PC-3 (cell line): ENCODE data around the gene PAM16. TPM values are rescaled to one million over a fixed set of nuclear protein-coding genes. Genes with fewer than 3 reads are reported as not detected.

ENCODE experiments used
- ATAC-seq: fragments of 200-7000 bp; cut with Tn5 transposase; 2 replicates; pipeline ENCODE4 v1.9.1; 2020; ENCODE audit warnings: mild to moderate bottlenecking, moderate library complexity
- BruUV-seq: library from RNA; stranded (reverse); fragments of 400-500 nt; replicated peaks from 2 replicates; lab custom pipeline; 2021; lab: Mats Ljungman, UMichigan
- CTCF ChIA-PET: fragments of 300-600 bp; sonication (Branson Sonifier 250); formaldehyde crosslinking; loops from one replicate; lab custom pipeline; 2022; ENCODE audit warnings: antibody characterized with exemption; lab: Charles Lee
- POLR2A ChIA-PET: fragments of 300-600 bp; sonication (Branson Sonifier 250); formaldehyde crosslinking; loops from one replicate; lab custom pipeline; 2022; ENCODE audit warnings: antibody characterized with exemption; ENCODE audit not compliant: unreplicated experiment; lab: Charles Lee
- DNase-seq: peaks from one replicate; pipeline ENCODE4 v3.0.0-alpha.2; 2015
- H2AFZ ChIP-seq: fragments of 300-600 bp; sonication (generic); 2 replicates; pipeline ENCODE4 v1.6.0; 2016; ENCODE audit warnings: antibody characterized with exemption, low read length
- H3F3A ChIP-seq: fragments of 300-600 bp; sonication (generic); one replicate; pipeline ENCODE4 v1.6.0; 2017; ENCODE audit warnings: antibody characterized with exemption, low read length, control low read depth, mild to moderate bottlenecking; ENCODE audit not compliant: unreplicated experiment
- H3K27ac ChIP-seq: fragments of 300-600 bp; sonication (generic); 2 replicates; pipeline ENCODE4 v1.5.1; 2016; ENCODE audit warnings: mild to moderate bottlenecking, low read length
- H3K27me3 ChIP-seq: fragments of 300-600 bp; sonication (generic); 2 replicates; pipeline ENCODE4 v1.6.1; 2016; ENCODE audit warnings: low read length, mixed read lengths
- H3K36me3 ChIP-seq: fragments of 300-600 bp; sonication (generic); 2 replicates; pipeline ENCODE4 v1.6.1; 2016; ENCODE audit warnings: low read depth, mixed run types, low read length, mixed read lengths
- H3K4me1 ChIP-seq: fragments of 300-600 bp; sonication (generic); 2 replicates; pipeline ENCODE4 v1.5.1; 2016; ENCODE audit warnings: low read length; ENCODE audit not compliant: insufficient read depth
- H3K4me2 ChIP-seq: fragments of 300-600 bp; sonication (generic); 2 replicates; pipeline ENCODE4 v1.6.0; 2016; ENCODE audit warnings: low read length
- H3K4me3 ChIP-seq: fragments of 300-600 bp; sonication (generic); 2 replicates; pipeline ENCODE4 v1.5.1; 2016; ENCODE audit warnings: mild to moderate bottlenecking, low read length, mixed read lengths
- H3K79me2 ChIP-seq: fragments of 300-600 bp; sonication (generic); 2 replicates; pipeline ENCODE4 v1.6.1; 2017; ENCODE audit warnings: low read length, mixed read lengths
- H3K9ac ChIP-seq: fragments of 300-600 bp; sonication (generic); 2 replicates; pipeline ENCODE4 v1.6.0; 2016; ENCODE audit warnings: mild to moderate bottlenecking, low read length
- H3K9me2 ChIP-seq: fragments of 300-600 bp; sonication (generic); replicated peaks from 2 replicates; pipeline ENCODE4 v1.6.1; 2016; ENCODE audit warnings: mixed run types, low read length, mixed read lengths
- H3K9me3 ChIP-seq: fragments of 300-600 bp; sonication (generic); 2 replicates; pipeline ENCODE4 v1.6.1; 2016; ENCODE audit warnings: low read length, mixed read lengths
- H4K20me1 ChIP-seq: fragments of 300-600 bp; sonication (generic); 2 replicates; pipeline ENCODE4 v1.6.1; 2016; ENCODE audit warnings: low read length, mixed read lengths
- CTCF ChIP-seq: fragments of 300-600 bp; sonication (generic); conservative IDR thresholded peaks from 2 replicates; pipeline ENCODE4 v1.5.1; 2017; ENCODE audit warnings: antibody characterized with exemption, low read depth, mild to moderate bottlenecking, low read length
- EZH2 ChIP-seq: fragments of 300-600 bp; sonication (generic); IDR thresholded peaks from one replicate; pipeline ENCODE4 v1.6.1; 2017; ENCODE audit warnings: antibody characterized with exemption, mild to moderate bottlenecking, low read length; ENCODE audit not compliant: unreplicated experiment
- EZH2phosphoT487 ChIP-seq: fragments of 300-600 bp; sonication (generic); IDR thresholded peaks from 2 replicates; pipeline ENCODE4 v1.6.1; 2018; ENCODE audit warnings: mild to moderate bottlenecking, antibody characterized with exemption, low read length, borderline replicate concordance
- intact Hi-C: fragments of 100-400 bp; cut with micrococcal nuclease; formaldehyde crosslinking; loops from 2 replicates; pipeline ENCODE4 v1.9.0; 2023
- total RNA-seq: library from RNA; depleted of rRNA; stranded (reverse); fragments of >200 nt; gene quantifications from 2 replicates; pipeline ENCODE4 v1.2.3, GENCODE V29; 2014

The PAM16 gene
- total RNA-seq, 1 experiment from 2014 or later: 95.5 TPM

- Histone ChIP-seq H2AFZ (no peak overlapping the region), H3K4me2 (no peak overlapping the region), H3K36me3 (no peaks in the 10 kb centered on the region), H3K27me3 (no peaks in the 10 kb centered on the region), H3K4me3 (no peak overlapping the region), H3K9me2 (no peaks in the 10 kb centered on the region), H4K20me1 (no peaks in the 10 kb centered on the region), H3K27ac (no peak overlapping the region), H3F3A (no peaks in the 10 kb centered on the region), H3K4me1 (no peaks in the 10 kb centered on the region), H3K9ac (no peak overlapping the region), H3K9me3 (no peaks in the 10 kb centered on the region), H3K79me2 (peaks cover 19% of the 10 kb centered on the region)
- no peak for TF ChIP-seq CTCF
- no peak for TF ChIP-seq EZH2
- TF ChIP-seq EZH2phosphoT487: no peak
- CTCF ChIA-PET: interaction anchor here (1.3 to 3.1 kb wide), 2 partner anchors 37 to 73 kb away, joined by 9 to 21 read pairs; no protein-coding TSS in a partner anchor
- no peak for ATAC-seq
- intact Hi-C loops: no loop called here
- DNase-seq: no peak
- POLR2A ChIA-PET: no interaction called here
- BruUV-seq: no TSS peak
Observed at GRCh38 chr16:4327386-4328045, 23.6 kb downstream of the PAM16 start.

- Histone ChIP-seq H4K20me1 (no peaks in the 10 kb centered on the region), H3K4me3 (no peak overlapping the region), H2AFZ (no peak overlapping the region), H3K9me3 (no peaks in the 10 kb centered on the region), H3F3A (no peaks in the 10 kb centered on the region), H3K27ac (no peak overlapping the region), H3K27me3 (no peaks in the 10 kb centered on the region), H3K4me2 (no peak overlapping the region), H3K9ac (no peak overlapping the region), H3K9me2 (no peaks in the 10 kb centered on the region), H3K79me2 (peaks cover 39% of the 10 kb centered on the region), H3K4me1 (no peaks in the 10 kb centered on the region), H3K36me3 (no peaks in the 10 kb centered on the region)
- BruUV-seq: no TSS peak
- ATAC-seq (no peak), DNase-seq (no peak)
- CTCF ChIA-PET: no interaction called here
- POLR2A ChIA-PET: no interaction called here
- intact Hi-C loops: no loop called here
- TF ChIP-seq EZH2: no peak
- TF ChIP-seq EZH2phosphoT487: no peak
- no peak for TF ChIP-seq CTCF
Observed at GRCh38 chr16:4325253-4325758, 25.8 kb downstream of the PAM16 start.

- DNase-seq: no peak
- Histone ChIP-seq H3K4me1 (no peaks in the 10 kb centered on the region), H4K20me1 (no peaks in the 10 kb centered on the region), H3K4me2 (no peak overlapping the region), H3K36me3 (no peaks in the 10 kb centered on the region), H3K9me2 (no peaks in the 10 kb centered on the region), H2AFZ (no peak overlapping the region), H3K9ac (no peak overlapping the region), H3K27ac (no peak overlapping the region), H3K79me2 (peaks cover 45% of the 10 kb centered on the region), H3F3A (no peaks in the 10 kb centered on the region), H3K27me3 (no peaks in the 10 kb centered on the region), H3K9me3 (no peaks in the 10 kb centered on the region), H3K4me3 (no peak overlapping the region)
- POLR2A ChIA-PET: no interaction called here
- no peak for ATAC-seq
- CTCF ChIA-PET: no interaction called here
- no peak for TF ChIP-seq CTCF
- TF ChIP-seq EZH2: no peak
- TF ChIP-seq EZH2phosphoT487: no peak
- intact Hi-C loops: no loop called here
- no TSS peak for BruUV-seq
Observed at GRCh38 chr16:4324492-4325252, 26.4 kb downstream of the PAM16 start.
